ENCODE measurements around the gene DDTL. TPM values are rescaled to one million over a fixed set of nuclear protein-coding genes. Genes with fewer than 3 reads are reported as not detected.

Gene DDTL
- total RNA-seq, 1 experiment from 2014 or later = 5.8 TPM

DNA sequence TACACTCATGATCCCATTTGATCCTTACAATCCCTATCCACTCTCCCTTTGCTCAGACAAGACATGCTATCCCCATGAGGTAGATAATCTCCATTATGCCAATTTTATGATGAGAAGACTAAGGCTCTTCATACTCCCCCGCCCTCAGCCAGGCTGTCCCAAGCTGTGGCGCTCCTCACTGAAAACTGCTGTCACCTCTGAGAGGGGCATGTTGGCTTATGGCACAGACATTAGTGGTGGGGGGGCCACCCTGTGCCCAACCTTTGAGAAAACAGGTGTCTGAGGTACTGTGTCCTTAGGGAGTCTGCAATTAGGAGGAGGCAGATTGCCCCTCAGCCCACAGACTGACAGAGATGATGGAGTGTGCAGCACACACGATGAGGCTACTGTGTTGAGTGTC, 2.4 kb downstream of the DDTL start:
- peaks cover 8% of the 10 kb centered on the region for H3K4me1 Mint-ChIP-seq
- H3K27ac Mint-ChIP-seq = no peak overlapping the region
- H3K27me3 Mint-ChIP-seq (ENCODE audit: low read depth) = no peaks in the 10 kb centered on the region
- no peak for DNase-seq (ENCODE audit: low spot score)
- no peak for ATAC-seq
- no peaks in the 10 kb centered on the region for H3K9me3 Mint-ChIP-seq
- TF ChIP-seq, protein P1, sequence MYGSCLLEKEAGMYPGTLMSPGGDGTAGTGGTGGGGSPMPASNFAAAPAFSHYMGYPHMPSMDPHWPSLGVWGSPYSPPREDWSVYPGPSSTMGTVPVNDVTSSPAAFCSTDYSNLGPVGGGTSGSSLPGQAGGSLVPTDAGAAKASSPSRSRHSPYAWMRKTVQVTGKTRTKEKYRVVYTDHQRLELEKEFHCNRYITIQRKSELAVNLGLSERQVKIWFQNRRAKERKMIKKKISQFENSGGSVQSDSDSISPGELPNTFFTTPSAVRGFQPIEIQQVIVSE (CRISPR knock-in tag; IDR thresholded peaks at IDR 0.05; ENCODE audit: borderline replicate concordance) = no peak
- TF ChIP-seq IRF2 (CRISPR knock-in tag; IDR thresholded peaks at IDR 0.05; ENCODE audit: borderline replicate concordance, low read depth) (no peak), TCF7 (CRISPR knock-in tag; IDR thresholded peaks at IDR 0.05; ENCODE audit: low read depth) (no peak), CREM (CRISPR knock-in tag; IDR thresholded peaks at IDR 0.05) (no peak), ATF1 (CRISPR knock-in tag; IDR thresholded peaks at IDR 0.05) (no peak)
- TF ChIP-seq, protein P2, sequence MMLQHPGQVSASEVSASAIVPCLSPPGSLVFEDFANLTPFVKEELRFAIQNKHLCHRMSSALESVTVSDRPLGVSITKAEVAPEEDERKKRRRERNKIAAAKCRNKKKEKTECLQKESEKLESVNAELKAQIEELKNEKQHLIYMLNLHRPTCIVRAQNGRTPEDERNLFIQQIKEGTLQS (CRISPR knock-in tag; conservative IDR thresholded peaks at IDR 0.05) = no peak
- TF ChIP-seq, protein P3, sequence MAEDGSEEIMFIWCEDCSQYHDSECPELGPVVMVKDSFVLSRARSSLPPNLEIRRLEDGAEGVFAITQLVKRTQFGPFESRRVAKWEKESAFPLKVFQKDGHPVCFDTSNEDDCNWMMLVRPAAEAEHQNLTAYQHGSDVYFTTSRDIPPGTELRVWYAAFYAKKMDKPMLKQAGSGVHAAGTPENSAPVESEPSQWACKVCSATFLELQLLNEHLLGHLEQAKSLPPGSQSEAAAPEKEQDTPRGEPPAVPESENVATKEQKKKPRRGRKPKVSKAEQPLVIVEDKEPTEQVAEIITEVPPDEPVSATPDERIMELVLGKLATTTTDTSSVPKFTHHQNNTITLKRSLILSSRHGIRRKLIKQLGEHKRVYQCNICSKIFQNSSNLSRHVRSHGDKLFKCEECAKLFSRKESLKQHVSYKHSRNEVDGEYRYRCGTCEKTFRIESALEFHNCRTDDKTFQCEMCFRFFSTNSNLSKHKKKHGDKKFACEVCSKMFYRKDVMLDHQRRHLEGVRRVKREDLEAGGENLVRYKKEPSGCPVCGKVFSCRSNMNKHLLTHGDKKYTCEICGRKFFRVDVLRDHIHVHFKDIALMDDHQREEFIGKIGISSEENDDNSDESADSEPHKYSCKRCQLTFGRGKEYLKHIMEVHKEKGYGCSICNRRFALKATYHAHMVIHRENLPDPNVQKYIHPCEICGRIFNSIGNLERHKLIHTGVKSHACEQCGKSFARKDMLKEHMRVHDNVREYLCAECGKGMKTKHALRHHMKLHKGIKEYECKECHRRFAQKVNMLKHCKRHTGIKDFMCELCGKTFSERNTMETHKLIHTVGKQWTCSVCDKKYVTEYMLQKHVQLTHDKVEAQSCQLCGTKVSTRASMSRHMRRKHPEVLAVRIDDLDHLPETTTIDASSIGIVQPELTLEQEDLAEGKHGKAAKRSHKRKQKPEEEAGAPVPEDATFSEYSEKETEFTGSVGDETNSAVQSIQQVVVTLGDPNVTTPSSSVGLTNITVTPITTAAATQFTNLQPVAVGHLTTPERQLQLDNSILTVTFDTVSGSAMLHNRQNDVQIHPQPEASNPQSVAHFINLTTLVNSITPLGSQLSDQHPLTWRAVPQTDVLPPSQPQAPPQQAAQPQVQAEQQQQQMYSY (CRISPR knock-in tag; IDR thresholded peaks at IDR 0.05) = no peak
- TF ChIP-seq, protein P4, sequence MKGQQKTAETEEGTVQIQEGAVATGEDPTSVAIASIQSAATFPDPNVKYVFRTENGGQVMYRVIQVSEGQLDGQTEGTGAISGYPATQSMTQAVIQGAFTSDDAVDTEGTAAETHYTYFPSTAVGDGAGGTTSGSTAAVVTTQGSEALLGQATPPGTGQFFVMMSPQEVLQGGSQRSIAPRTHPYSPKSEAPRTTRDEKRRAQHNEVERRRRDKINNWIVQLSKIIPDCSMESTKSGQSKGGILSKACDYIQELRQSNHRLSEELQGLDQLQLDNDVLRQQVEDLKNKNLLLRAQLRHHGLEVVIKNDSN (CRISPR knock-in tag; IDR thresholded peaks at IDR 0.05) = no peak
- TF ChIP-seq, protein P5, sequence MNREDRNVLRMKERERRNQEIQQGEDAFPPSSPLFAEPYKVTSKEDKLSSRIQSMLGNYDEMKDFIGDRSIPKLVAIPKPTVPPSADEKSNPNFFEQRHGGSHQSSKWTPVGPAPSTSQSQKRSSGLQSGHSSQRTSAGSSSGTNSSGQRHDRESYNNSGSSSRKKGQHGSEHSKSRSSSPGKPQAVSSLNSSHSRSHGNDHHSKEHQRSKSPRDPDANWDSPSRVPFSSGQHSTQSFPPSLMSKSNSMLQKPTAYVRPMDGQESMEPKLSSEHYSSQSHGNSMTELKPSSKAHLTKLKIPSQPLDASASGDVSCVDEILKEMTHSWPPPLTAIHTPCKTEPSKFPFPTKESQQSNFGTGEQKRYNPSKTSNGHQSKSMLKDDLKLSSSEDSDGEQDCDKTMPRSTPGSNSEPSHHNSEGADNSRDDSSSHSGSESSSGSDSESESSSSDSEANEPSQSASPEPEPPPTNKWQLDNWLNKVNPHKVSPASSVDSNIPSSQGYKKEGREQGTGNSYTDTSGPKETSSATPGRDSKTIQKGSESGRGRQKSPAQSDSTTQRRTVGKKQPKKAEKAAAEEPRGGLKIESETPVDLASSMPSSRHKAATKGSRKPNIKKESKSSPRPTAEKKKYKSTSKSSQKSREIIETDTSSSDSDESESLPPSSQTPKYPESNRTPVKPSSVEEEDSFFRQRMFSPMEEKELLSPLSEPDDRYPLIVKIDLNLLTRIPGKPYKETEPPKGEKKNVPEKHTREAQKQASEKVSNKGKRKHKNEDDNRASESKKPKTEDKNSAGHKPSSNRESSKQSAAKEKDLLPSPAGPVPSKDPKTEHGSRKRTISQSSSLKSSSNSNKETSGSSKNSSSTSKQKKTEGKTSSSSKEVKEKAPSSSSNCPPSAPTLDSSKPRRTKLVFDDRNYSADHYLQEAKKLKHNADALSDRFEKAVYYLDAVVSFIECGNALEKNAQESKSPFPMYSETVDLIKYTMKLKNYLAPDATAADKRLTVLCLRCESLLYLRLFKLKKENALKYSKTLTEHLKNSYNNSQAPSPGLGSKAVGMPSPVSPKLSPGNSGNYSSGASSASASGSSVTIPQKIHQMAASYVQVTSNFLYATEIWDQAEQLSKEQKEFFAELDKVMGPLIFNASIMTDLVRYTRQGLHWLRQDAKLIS (CRISPR knock-in tag; IDR thresholded peaks at IDR 0.05; ENCODE audit: borderline replicate concordance) = no peak
- H3K4me3 Mint-ChIP-seq = peak overlapping the region; percentile 36
- peaks cover 26% of the 10 kb centered on the region for H3K36me3 Mint-ChIP-seq
- POLR2A ChIA-PET = no interaction called here
- CTCF ChIA-PET = no interaction called here

DNA sequence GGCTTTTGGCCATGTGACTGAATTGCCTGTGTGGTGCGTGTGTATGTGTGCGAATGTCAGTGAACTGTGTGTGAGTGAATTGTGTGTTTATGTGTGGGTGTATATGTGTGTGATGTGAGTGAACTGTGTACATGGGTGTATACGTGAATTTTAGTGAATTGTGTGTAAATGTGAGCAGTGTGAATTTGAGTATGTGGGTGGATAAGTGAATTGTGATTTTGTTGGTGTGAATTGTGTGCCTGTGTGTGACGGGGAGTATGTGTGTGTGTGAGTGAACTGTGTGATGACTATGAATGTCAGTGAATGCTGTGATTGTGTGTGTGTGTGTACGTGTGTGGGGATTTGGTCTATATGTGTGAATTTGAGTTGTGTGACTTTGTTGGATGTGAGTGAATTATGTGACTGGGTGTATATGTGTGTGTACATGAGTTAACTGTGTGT, 3.5 kb downstream of the DDTL start:
- POLR2A ChIA-PET = interaction anchor here (1.4 kb wide), 1 partner anchor 76 kb away, joined by 3 read pairs; the partner anchor contains the start of gene MIF
- H3K36me3 Mint-ChIP-seq = peaks cover 26% of the 10 kb centered on the region
- TF ChIP-seq, protein P1 (CRISPR knock-in tag; IDR thresholded peaks at IDR 0.05; ENCODE audit: borderline replicate concordance) = no peak
- TF ChIP-seq ELF4 (CRISPR knock-in tag; IDR thresholded peaks at IDR 0.05; ENCODE audit: low read depth) = no peak
- TF ChIP-seq NFATC4 (CRISPR knock-in tag; IDR thresholded peaks at IDR 0.05) = no peak
- TF ChIP-seq, protein P6, sequence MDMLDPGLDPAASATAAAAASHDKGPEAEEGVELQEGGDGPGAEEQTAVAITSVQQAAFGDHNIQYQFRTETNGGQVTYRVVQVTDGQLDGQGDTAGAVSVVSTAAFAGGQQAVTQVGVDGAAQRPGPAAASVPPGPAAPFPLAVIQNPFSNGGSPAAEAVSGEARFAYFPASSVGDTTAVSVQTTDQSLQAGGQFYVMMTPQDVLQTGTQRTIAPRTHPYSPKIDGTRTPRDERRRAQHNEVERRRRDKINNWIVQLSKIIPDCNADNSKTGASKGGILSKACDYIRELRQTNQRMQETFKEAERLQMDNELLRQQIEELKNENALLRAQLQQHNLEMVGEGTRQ (CRISPR knock-in tag; IDR thresholded peaks at IDR 0.05) = no peak
- no peak for TF ChIP-seq NR1H2 (CRISPR knock-in tag; IDR thresholded peaks at IDR 0.05)
- no peak for TF ChIP-seq NR3C1 (CRISPR knock-in tag; conservative IDR thresholded peaks at IDR 0.05; ENCODE audit: low read depth)
- TF ChIP-seq SP1 (CRISPR knock-in tag; conservative IDR thresholded peaks at IDR 0.05) = no peak
- DNase-seq (ENCODE audit: low spot score) = no peak
- H3K4me3 Mint-ChIP-seq = peak overlapping the region; percentile 2; the same call in 1 of the 2 replicates
- peak overlapping the region; percentile 2 for H3K27ac Mint-ChIP-seq
- H3K9me3 Mint-ChIP-seq = no peaks in the 10 kb centered on the region
- H3K27me3 Mint-ChIP-seq (ENCODE audit: low read depth) = no peaks in the 10 kb centered on the region
- CTCF ChIA-PET = no interaction called here
- H3K4me1 Mint-ChIP-seq = peaks cover 8% of the 10 kb centered on the region
- ATAC-seq = no peak
